ENCODE measurements around the gene MBL2.
A peak's percentile ranks its signal among the peaks of the same experiment; 100 is the strongest.

GRCh38 chr10:52818019-52818418, 45.4 kb upstream of the MBL2 start:
- TF ChIP-seq, protein P1, sequence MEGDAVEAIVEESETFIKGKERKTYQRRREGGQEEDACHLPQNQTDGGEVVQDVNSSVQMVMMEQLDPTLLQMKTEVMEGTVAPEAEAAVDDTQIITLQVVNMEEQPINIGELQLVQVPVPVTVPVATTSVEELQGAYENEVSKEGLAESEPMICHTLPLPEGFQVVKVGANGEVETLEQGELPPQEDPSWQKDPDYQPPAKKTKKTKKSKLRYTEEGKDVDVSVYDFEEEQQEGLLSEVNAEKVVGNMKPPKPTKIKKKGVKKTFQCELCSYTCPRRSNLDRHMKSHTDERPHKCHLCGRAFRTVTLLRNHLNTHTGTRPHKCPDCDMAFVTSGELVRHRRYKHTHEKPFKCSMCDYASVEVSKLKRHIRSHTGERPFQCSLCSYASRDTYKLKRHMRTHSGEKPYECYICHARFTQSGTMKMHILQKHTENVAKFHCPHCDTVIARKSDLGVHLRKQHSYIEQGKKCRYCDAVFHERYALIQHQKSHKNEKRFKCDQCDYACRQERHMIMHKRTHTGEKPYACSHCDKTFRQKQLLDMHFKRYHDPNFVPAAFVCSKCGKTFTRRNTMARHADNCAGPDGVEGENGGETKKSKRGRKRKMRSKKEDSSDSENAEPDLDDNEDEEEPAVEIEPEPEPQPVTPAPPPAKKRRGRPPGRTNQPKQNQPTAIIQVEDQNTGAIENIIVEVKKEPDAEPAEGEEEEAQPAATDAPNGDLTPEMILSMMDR (IDR thresholded peaks at IDR 0.05; ENCODE audit: low read depth, low read length, missing input control), result peak; percentile 32
- TF ChIP-seq RAD21 (IDR thresholded peaks at IDR 0.05) (peak; percentile 58 to 73), YY1 (IDR thresholded peaks at IDR 0.05) (no peak), NR2F2 (IDR thresholded peaks at IDR 0.05) (no peak), ZBTB33 (IDR thresholded peaks at IDR 0.05) (no peak), SP1 (IDR thresholded peaks at IDR 0.05) (no peak), HNF4G (IDR thresholded peaks at IDR 0.05) (no peak), HNF4A (conservative IDR thresholded peaks at IDR 0.05) (no peak), FOXA2 (IDR thresholded peaks at IDR 0.05) (no peak), MAX (IDR thresholded peaks at IDR 0.05) (no peak), GABPA (IDR thresholded peaks at IDR 0.05 in 1 of 2, conservative IDR thresholded peaks at IDR 0.05 in 1 of 2) (no peak), TAF1 (conservative IDR thresholded peaks at IDR 0.05) (no peak)
- TF ChIP-seq, protein P2, sequence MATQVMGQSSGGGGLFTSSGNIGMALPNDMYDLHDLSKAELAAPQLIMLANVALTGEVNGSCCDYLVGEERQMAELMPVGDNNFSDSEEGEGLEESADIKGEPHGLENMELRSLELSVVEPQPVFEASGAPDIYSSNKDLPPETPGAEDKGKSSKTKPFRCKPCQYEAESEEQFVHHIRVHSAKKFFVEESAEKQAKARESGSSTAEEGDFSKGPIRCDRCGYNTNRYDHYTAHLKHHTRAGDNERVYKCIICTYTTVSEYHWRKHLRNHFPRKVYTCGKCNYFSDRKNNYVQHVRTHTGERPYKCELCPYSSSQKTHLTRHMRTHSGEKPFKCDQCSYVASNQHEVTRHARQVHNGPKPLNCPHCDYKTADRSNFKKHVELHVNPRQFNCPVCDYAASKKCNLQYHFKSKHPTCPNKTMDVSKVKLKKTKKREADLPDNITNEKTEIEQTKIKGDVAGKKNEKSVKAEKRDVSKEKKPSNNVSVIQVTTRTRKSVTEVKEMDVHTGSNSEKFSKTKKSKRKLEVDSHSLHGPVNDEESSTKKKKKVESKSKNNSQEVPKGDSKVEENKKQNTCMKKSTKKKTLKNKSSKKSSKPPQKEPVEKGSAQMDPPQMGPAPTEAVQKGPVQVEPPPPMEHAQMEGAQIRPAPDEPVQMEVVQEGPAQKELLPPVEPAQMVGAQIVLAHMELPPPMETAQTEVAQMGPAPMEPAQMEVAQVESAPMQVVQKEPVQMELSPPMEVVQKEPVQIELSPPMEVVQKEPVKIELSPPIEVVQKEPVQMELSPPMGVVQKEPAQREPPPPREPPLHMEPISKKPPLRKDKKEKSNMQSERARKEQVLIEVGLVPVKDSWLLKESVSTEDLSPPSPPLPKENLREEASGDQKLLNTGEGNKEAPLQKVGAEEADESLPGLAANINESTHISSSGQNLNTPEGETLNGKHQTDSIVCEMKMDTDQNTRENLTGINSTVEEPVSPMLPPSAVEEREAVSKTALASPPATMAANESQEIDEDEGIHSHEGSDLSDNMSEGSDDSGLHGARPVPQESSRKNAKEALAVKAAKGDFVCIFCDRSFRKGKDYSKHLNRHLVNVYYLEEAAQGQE (IDR thresholded peaks at IDR 0.05), result no peak
- TF ChIP-seq, protein P3, sequence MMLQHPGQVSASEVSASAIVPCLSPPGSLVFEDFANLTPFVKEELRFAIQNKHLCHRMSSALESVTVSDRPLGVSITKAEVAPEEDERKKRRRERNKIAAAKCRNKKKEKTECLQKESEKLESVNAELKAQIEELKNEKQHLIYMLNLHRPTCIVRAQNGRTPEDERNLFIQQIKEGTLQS (IDR thresholded peaks at IDR 0.05), result no peak
